ENCODE data around the gene SEC63. TPM values are rescaled to one million over a fixed set of nuclear protein-coding genes. Genes with fewer than 3 reads are reported as not detected.
"Not testable (repeated sequence)": the region's sequence is repeated elsewhere in the genome, so short reads cannot be mapped to it uniquely, and the experiment has no call there.

SEC63 gene, protein sequence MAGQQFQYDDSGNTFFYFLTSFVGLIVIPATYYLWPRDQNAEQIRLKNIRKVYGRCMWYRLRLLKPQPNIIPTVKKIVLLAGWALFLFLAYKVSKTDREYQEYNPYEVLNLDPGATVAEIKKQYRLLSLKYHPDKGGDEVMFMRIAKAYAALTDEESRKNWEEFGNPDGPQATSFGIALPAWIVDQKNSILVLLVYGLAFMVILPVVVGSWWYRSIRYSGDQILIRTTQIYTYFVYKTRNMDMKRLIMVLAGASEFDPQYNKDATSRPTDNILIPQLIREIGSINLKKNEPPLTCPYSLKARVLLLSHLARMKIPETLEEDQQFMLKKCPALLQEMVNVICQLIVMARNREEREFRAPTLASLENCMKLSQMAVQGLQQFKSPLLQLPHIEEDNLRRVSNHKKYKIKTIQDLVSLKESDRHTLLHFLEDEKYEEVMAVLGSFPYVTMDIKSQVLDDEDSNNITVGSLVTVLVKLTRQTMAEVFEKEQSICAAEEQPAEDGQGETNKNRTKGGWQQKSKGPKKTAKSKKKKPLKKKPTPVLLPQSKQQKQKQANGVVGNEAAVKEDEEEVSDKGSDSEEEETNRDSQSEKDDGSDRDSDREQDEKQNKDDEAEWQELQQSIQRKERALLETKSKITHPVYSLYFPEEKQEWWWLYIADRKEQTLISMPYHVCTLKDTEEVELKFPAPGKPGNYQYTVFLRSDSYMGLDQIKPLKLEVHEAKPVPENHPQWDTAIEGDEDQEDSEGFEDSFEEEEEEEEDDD
- 10 to 100 TPM; 71.2 to 74.5 TPM for total RNA-seq

DNA sequence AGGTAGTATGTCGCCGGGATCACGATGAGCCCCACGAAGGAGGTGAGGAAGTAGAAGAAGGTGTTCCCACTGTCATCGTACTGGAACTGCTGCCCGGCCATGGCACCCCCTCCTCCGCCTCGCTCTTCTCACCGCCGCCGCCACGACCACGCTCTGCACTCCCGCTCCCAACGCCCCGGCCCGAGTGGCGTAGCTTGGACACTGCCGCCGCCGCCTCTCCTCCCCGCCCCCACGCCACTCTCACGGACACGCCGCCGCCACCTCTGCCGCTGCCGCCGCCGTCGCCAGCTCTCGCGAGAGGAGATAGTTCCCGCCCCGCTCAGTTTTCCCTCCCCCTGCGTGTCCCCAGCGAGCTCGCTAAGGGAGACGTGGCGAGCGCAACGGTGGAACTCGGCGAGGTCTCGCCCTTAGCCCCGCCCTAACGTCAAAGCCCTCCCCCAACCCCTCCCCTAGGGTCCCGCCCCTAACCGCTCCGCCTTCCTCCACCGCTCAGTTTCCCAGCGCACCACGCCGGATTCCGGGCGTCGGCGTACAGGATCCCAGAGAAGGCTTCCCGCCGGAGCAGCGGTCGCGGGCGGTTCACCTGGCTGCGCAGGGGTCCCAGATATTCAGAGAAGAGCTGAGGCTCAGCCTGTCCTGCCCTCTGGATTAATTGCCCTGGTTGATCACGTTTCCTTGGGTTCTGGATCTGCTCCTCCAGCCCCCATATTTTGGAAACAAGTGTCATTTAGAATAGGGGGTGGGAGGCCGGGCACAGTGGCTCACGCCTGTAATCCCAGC lies at the start of gene SEC63:
TSS of gene SEC63 (minus strand) at position 300 of the 780 bp plus-strand sequence. CDS start at position 101, 199 bp downstream.
- Mint-ChIP-seq H3K36me3 (ENCODE audit: low read depth) (peaks cover 23% of the 10 kb centered on the region), H3K27me3 (peaks cover 5% of the 10 kb centered on the region), H3K9me3 (no peaks in the 10 kb centered on the region), H3K4me1 (peaks cover 33% of the 10 kb centered on the region), H3K4me3 (peak within 1 kb of the TSS; percentile 97), H3K27ac (peak within 1 kb of the TSS; percentile 94)
- CTCF ChIA-PET = interaction anchor here (0.9 to 1.5 kb wide), 3 partner anchors 18 to 110 kb away, joined by 3 to 4 read pairs (median 3); no protein-coding TSS in a partner anchor
- peak; percentile 98 for DNase-seq
- POLR2A ChIA-PET = interaction anchor here (0.6 to 1.9 kb wide), 8 partner anchors 40 to 1424 kb away, joined by 3 to 10 read pairs (median 4); partner anchors contain the start of genes CD164, PDSS2, SCML4 and SNX3

- peaks cover 4% of the 10 kb centered on the region for H3K36me3 Mint-ChIP-seq (ENCODE audit: low read depth)
- H3K4me3 Mint-ChIP-seq = no peak overlapping the region
- H3K27ac Mint-ChIP-seq = no peak overlapping the region
- peaks cover 5% of the 10 kb centered on the region for H3K27me3 Mint-ChIP-seq
- CTCF ChIA-PET = no interaction called here
- POLR2A ChIA-PET = no interaction called here
- peaks cover 16% of the 10 kb centered on the region for H3K9me3 Mint-ChIP-seq
- H3K4me1 Mint-ChIP-seq = no peaks in the 10 kb centered on the region
- no peak for DNase-seq
These were observed 48.0 kb upstream of the SEC63 start for GRCh38 chr6:108005961-108006360.

- H3K9me3 Mint-ChIP-seq = peaks cover 15% of the 10 kb centered on the region
- CTCF ChIA-PET = no interaction called here
- peaks cover 5% of the 10 kb centered on the region for H3K27me3 Mint-ChIP-seq
- DNase-seq = no peak
- no peak overlapping the region for H3K27ac Mint-ChIP-seq
- POLR2A ChIA-PET = no interaction called here
- peaks cover 4% of the 10 kb centered on the region for H3K36me3 Mint-ChIP-seq (ENCODE audit: low read depth)
- no peak overlapping the region for H3K4me3 Mint-ChIP-seq
- no peaks in the 10 kb centered on the region for H3K4me1 Mint-ChIP-seq
These were observed 46.9 kb upstream of the SEC63 start for GRCh38 chr6:108004861-108005260.

DNA sequence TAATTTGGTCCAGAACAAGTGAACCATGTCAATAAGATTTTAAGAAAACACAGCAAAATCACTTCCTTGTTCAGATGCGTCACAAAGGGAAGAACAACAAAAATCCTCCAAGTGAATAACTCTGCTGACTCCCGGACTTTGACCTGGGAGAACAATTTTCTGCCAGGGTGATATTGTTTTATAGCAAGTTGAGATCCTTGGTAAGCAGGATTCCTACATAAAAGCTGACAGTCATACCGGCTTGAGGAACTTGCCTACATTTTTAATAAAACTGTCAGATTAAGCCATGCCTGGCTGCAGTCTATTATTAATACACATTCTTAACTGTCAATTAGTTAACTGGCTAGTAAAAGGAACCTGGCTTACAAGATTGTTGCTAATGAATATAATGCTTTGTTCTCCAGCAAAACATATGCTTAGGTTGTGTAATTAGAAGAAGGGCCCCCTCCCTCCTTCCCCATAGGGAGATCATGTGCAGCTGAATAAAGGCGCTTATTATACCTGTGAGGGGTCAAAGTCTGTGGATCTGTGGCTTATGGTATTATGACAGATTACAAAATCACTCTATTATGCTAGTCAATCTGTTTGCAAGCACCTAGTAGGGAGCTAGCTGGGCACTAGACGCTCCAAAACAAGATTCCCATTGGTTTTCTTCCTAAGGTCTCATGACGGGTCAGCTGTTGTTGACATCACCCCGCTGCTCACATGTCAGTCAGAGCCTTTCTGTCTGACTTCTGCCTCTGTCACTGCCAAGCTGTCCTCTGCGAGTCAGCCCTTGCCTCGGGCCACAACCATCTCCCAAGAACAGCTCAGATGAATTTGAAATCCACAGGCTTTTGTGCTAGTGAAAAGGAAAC lies 44.6 kb upstream of the SEC63 start:
- Mint-ChIP-seq H3K27ac (no peak overlapping the region), H3K4me1 (no peaks in the 10 kb centered on the region), H3K36me3 (ENCODE audit: low read depth) (no peaks in the 10 kb centered on the region), H3K4me3 (no peak overlapping the region), H3K9me3 (peaks cover 2% of the 10 kb centered on the region), H3K27me3 (peaks cover 5% of the 10 kb centered on the region)
- DNase-seq = no peak
- CTCF ChIA-PET = no interaction called here
- POLR2A ChIA-PET = no interaction called here

- H3K4me1 Mint-ChIP-seq = no peaks in the 10 kb centered on the region
- DNase-seq = no peak
- ChIA-PET CTCF (no interaction called here), POLR2A (no interaction called here)
- H3K27ac Mint-ChIP-seq = no peak overlapping the region
- no peak overlapping the region for H3K4me3 Mint-ChIP-seq
- H3K9me3 Mint-ChIP-seq = no peaks in the 10 kb centered on the region
- H3K27me3 Mint-ChIP-seq = peaks cover 5% of the 10 kb centered on the region
- H3K36me3 Mint-ChIP-seq (ENCODE audit: low read depth) = no peaks in the 10 kb centered on the region
These were observed 43.8 kb upstream of the SEC63 start for GRCh38 chr6:108001696-108002231.

- CTCF ChIA-PET; H3K27ac Mint-ChIP-seq; POLR2A ChIA-PET; H3K4me1 Mint-ChIP-seq; DNase-seq; H3K9me3 Mint-ChIP-seq; H3K36me3 Mint-ChIP-seq (ENCODE audit: low read depth); H3K27me3 Mint-ChIP-seq; H3K4me3 Mint-ChIP-seq: not testable (repeated sequence)
These were observed 42.3 kb upstream of the SEC63 start for GRCh38 chr6:108000259-108000658.

DNA sequence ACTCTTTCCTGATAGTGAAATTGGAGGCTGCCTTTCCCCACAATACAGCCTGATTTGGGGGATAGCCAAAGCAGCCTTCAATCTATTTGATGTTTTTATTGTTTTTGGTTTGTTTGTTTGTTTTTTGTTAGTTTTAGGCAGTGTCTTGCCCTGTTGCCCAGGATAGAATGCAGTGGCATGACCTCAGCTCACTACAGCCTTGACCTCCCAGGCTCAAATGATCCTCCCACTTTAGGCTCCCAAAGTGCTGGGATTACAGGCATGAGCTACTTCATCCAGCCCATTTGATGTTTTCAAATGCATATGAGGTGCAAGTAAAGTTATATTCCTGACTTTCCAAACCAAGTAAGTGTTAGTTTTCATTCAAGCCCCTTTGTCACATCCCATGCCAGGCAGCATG lies 41.3 kb upstream of the SEC63 start:
- Mint-ChIP-seq H3K9me3 (no peaks in the 10 kb centered on the region), H3K27ac (no peak overlapping the region), H3K27me3 (peaks cover 5% of the 10 kb centered on the region), H3K4me3 (no peak overlapping the region), H3K36me3 (ENCODE audit: low read depth) (no peaks in the 10 kb centered on the region), H3K4me1 (no peaks in the 10 kb centered on the region)
- DNase-seq = no peak
- ChIA-PET POLR2A (no interaction called here), CTCF (interaction anchor here (0.6 kb wide), 1 partner anchor 43 kb away, joined by 3 read pairs; no protein-coding TSS in a partner anchor)

DNA sequence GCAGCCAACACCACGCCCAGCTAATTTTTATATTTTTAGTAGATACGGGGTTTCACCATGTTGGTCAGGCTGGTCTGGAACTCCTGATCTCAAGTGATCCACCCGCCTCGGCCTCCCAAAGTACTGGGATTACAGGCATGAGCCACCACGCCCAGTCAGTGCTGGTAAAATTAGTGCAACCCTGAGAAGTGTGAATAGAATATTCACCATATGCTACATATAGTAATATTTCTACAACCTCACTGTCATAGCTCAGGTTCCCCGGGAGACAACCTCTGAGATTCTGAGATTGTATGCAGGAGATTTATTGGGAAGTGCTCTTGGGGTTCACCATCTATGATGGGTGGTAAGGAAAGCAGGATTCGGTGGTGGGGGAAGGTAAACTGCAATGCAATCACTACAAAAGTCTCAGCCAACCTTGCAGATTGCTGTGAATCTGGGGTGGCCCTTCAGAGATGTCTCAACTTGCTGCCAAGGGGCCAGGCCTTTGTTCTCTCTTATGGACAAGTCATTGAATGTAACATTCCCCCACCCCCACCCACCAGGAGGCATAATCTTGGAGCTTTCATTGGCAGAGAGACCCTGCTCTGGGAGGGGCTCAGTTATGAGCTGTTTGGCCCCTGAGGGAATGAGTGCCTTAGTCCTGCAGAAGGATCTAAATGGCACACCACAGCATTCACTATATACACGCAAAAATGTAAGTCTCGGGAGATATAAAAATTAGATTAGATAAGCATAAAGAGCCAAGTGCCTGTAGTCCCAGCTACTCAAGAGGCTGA lies 34.0 kb upstream of the SEC63 start:
- Mint-ChIP-seq H3K9me3 (no peaks in the 10 kb centered on the region), H3K36me3 (ENCODE audit: low read depth) (no peaks in the 10 kb centered on the region), H3K27me3 (peaks cover 3% of the 10 kb centered on the region), H3K4me1 (peaks cover 9% of the 10 kb centered on the region), H3K4me3 (no peak overlapping the region), H3K27ac (no peak overlapping the region)
- no peak for DNase-seq
- CTCF ChIA-PET = no interaction called here
- POLR2A ChIA-PET = no interaction called here

DNA sequence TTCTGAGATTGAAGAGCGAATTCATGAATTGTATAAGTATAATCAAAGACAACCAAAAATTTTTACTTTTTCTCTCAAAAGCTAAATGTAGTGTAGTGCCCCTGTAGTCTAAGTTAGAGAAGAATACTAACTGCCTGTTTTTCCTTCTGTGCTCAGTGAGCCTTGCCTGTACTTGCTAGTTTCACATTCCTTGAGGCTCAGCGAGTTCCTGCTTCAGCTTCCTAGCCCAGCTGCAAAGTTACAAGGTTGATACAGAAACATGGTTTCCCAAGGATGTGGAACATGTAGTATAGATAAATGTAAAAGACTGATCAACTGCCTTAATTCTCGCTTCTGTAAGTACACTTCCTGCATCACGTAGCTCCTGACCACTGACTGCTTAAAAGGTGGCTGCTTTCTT lies 33.1 kb upstream of the SEC63 start:
- peaks cover 3% of the 10 kb centered on the region for H3K27me3 Mint-ChIP-seq
- peaks cover 9% of the 10 kb centered on the region for H3K4me1 Mint-ChIP-seq
- no peak overlapping the region for H3K4me3 Mint-ChIP-seq
- CTCF ChIA-PET = no interaction called here
- POLR2A ChIA-PET = no interaction called here
- DNase-seq = no peak
- no peaks in the 10 kb centered on the region for H3K36me3 Mint-ChIP-seq (ENCODE audit: low read depth)
- no peak overlapping the region for H3K27ac Mint-ChIP-seq
- H3K9me3 Mint-ChIP-seq = no peaks in the 10 kb centered on the region

GRCh38 chr6:107990587-107990986 lies 32.6 kb upstream of the SEC63 start:
- H3K4me3 Mint-ChIP-seq; H3K36me3 Mint-ChIP-seq (ENCODE audit: low read depth); H3K27ac Mint-ChIP-seq; H3K4me1 Mint-ChIP-seq; H3K27me3 Mint-ChIP-seq; POLR2A ChIA-PET; H3K9me3 Mint-ChIP-seq; DNase-seq: not testable (repeated sequence)
- CTCF ChIA-PET = interaction anchor here (1.3 kb wide), 1 partner anchor 13 kb away, joined by 3 read pairs; no protein-coding TSS in a partner anchor

DNA sequence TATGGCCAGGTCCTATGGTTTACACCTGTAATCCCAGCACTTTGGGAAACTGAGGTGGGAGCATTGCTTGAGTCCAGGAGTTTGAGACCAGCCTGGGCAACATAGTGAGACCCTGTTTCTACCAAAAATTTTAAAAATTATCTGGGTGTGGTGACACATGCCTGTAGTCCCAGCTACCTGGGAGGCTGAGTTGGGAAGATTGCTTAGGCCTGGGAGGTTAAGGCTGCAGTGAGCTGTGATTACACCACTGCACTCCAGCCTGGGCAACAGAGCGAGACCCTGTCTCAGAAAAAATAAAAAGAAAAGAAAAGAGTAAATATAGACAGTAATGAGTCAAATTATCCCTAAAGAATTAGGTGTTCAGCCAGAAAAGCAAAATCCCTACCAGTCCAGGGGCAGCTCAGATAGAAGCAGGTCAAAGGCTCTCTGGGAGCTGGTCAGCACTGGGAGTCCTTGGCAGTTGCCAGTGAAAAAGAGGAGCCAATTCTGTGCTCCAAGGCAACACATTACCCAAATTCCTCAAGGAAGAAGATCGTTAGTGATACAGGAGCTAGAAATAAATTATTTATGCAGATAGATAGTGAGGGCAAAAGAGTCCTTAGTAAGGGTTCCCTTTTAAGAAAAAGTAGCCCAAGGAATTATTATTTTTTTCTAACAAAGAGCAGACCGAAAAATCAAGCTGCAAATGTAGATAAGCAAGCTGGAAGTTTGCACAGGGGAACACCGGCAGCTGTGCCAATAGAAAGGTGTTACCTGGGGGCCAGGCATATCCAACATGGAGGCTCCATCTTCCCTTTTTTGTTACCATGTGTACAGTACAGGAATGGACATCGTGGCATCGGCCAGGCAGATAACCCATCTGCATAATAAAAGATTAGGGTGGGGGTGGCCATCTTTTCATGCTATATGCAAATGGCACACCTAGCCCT lies 31.4 kb upstream of the SEC63 start:
- H3K36me3 Mint-ChIP-seq (ENCODE audit: low read depth) = no peaks in the 10 kb centered on the region
- peaks cover 3% of the 10 kb centered on the region for H3K27me3 Mint-ChIP-seq
- H3K4me1 Mint-ChIP-seq = peaks cover 9% of the 10 kb centered on the region
- no peak overlapping the region for H3K27ac Mint-ChIP-seq
- H3K9me3 Mint-ChIP-seq = no peaks in the 10 kb centered on the region
- DNase-seq = no peak
- ChIA-PET CTCF (interaction anchor here (0.6 to 1.3 kb wide), 2 partner anchors 12 to 522 kb away, joined by 3 read pairs; no protein-coding TSS in a partner anchor), POLR2A (no interaction called here)
- no peak overlapping the region for H3K4me3 Mint-ChIP-seq

Data from activated CD4-positive, alpha-beta memory T cell treated with anti-CD3 and anti-CD28 coated beads, Interleukin-2, amount 10 ng/mL, durations not matched to agents 7 days and 5 days (primary cell).